GM21825 (cell line): ENCODE measurements around the gene TMC1.

Source experiments
- ATAC-seq: cut with Tn5 transposase; IDR thresholded peaks from one replicate; pipeline ENCODE4 v1.9.1; 2021; ENCODE audit warnings: mild to moderate bottlenecking, moderate library complexity; ENCODE audit not compliant: unreplicated experiment

TMC1 gene

DNA sequence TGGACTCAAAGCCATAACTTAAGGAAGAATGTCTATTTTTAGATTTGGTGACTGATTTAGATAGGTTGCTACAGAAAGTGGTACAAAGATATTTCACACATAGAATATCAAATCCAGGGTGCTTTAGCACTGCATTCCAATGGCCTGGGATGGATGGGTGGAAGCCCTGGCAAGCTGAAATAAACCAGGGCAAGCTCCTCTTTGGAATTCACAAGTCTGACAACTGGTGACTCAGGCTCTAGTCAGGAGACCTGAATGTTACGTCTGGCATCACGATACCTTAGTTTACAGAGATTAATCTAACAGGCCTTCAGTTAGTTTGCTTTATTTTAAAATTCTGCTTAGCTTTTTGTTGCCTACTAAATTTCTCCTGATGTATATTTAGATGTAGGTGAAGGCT is 144.0 kb downstream of the TMC1 start:
- no peak for ATAC-seq

DNA sequence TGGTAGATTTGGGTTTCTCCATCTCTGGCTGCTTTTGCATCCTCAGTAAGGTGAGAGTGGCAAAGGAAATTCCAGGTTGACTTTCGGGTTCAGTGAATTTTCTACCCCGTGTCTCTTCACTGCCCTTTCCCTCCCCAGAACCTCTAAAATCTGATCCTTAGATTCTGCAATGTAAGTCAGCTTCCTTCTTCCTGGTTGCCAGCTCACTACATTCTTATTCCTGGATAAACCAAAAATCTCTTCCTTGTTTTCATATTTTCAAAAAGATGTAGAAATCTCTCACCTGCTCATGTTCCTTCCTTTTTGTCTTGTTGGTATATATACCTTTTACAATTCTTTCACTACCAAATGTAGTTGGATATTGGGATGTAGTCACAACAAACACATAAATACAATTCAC is 145.8 kb downstream of the TMC1 start:
- no peak for ATAC-seq

GRCh38 chr9:72674961-72675360 is 153.6 kb downstream of the TMC1 start:
- no peak for ATAC-seq

- no peak for ATAC-seq
Observed at GRCh38 chr9:72675586-72675985, 154.2 kb downstream of the TMC1 start.

GRCh38 chr9:72680593-72681282 is 159.3 kb downstream of the TMC1 start:
- ATAC-seq = no peak

GRCh38 chr9:72681283-72681630 is 159.8 kb downstream of the TMC1 start:
- ATAC-seq = no peak

DNA sequence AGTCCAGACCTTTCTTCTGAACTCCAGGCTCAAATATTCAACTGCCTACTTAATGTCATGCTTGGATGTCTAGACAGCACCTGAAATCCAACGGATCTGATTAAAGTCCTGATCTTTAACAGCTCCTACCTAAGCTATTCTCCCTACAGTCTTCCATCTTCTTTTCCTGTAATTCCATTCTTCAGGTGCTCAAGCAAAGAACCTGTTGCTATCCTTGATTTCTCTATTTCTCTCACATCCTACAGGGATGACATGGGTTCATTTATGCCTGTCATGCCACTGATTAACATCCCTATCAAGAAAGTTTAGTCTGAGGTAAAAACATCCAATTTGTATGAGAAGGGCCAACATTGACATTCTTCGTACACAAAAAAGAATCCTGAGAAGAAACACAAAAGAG is 163.2 kb downstream of the TMC1 start:
- no peak for ATAC-seq

DNA sequence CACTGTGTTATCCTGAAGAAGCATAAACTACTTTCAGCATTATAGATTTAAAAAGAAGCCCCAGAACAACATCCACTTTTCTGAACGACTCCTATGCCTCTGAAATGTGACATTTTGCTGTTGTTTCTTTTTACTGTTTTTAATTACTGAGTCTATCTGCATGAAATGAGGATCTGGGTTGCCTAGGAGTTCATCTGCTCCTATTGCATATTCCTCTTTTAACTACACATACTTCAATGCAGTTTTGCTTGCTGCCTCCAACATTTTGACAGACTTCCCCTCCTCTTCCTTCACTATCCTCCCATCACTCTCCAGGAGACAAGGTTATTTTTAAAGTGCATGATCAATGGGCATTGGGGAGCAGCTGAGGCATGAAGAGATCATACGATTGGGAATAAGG is 164.5 kb downstream of the TMC1 start:
- no peak for ATAC-seq

- ATAC-seq = no peak
Observed at GRCh38 chr9:72687331-72687730, 165.9 kb downstream of the TMC1 start.

DNA sequence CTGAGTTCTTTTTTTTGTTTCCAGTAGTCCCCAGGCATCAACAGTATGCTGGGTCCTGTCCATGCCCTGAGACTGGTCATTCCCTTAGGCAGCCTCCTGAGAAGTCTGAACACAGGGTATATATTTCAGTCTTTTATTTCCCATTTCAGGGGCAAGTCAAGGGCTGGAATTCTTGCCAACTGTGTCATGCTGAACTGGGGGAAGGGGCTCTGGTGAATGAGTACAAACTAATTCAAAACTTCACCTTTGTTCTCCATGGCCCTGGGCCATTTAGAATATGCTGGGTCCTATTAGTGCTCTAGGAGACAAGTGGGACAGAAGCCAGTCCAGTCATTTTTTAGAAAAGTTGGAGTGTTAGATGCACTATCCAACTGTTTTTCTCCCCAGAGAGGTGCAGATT is 170.3 kb downstream of the TMC1 start:
- ATAC-seq = no peak

DNA sequence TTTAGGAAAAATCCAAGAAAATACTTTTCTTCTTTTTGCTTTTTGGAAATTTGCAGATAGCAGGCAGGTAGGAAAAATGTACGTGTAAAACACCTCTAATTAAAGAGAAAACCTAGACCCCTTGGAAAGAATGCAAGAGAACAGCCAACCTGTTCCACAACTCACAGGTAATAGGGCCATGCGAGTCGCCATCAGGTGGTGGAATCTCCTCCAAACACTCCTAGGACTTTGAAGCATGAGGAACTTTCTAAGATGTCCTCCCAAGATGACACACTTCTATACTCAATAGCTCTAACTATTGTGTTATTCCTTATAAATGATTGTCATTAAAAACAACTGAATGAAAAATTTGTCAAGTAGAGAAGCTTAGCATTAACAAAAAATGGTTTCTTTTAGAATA is 174.0 kb downstream of the TMC1 start:
- no peak for ATAC-seq

- ATAC-seq = no peak
Observed at GRCh38 chr9:72696511-72696910, 175.1 kb downstream of the TMC1 start.

GRCh38 chr9:72701510-72701909 is 180.1 kb downstream of the TMC1 start:
- ATAC-seq = no peak

- no peak for ATAC-seq
Observed at GRCh38 chr9:72703574-72703973, 182.2 kb downstream of the TMC1 start.

- ATAC-seq = no peak
Observed at GRCh38 chr9:72704688-72705375, 183.4 kb downstream of the TMC1 start.

GRCh38 chr9:72718503-72718902 is 197.1 kb downstream of the TMC1 start:
- no peak for ATAC-seq

DNA sequence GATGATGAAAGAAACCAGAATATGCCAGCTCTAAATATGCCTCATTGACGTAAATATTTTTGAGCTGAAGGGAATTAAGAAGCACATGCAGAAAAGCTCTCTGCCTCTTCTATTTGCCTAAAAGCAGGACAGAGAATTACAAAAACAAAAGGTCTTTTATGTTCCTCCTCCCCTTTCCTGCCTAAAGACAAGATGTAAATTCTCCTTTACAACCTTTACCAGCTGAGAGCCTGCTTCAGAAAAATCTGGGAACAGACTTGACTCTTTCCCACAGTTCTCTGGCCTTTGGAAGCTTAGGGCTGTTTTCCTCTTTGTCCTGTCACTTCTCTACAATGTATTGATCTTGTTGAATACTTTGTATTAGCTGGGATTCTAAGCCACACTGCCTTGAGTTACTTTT is 199.7 kb downstream of the TMC1 start:
- ATAC-seq = no peak

DNA sequence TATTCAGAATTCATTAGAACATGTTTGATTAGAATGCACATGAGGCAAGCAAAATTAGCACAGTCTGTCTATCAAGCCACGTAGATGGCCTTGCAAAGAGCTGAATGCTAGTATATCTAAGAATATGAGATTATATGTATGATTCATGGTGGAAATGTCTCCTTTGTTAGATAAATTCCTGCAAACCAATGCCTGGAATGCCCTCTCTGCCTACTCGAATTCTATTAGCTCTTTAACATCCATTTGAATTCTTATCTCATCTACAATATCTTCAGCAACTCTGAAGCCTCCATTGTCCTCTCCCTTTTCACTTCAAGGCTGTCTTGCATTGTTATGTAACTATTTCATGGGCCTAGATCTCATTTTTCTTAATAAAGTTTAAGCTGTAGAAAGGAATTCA is 205.5 kb downstream of the TMC1 start:
- no peak for ATAC-seq

GRCh38 chr9:72728031-72728770 is 206.8 kb downstream of the TMC1 start:
- no peak for ATAC-seq

- no peak for ATAC-seq
Observed at GRCh38 chr9:72733895-72734294, 212.5 kb downstream of the TMC1 start.

DNA sequence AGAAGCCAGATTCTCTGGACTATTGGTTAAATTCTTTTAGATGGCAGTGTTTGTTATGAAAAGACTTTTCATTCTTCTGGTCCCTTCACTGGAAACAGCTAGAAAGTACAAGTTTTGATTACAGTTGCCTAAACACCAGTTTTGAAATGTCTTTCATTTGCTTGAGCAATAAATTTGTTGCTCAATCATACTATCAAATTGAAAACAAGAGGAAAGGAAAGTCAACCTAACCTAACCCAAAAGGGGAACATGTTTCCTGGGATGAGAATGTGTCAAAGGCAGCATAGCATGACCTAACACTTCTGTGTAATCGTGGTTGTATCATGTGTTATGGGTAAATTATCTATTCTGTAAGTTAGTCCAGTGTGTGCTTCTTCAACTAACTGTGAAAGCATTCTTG is 213.2 kb downstream of the TMC1 start:
- ATAC-seq = no peak

GRCh38 chr9:72743836-72744235 is 222.4 kb downstream of the TMC1 start:
- no peak for ATAC-seq
